HEK293T (cell line): ENCODE measurements around the gene ASCL1.

Experiments
- CTCF ChIA-PET: fragments of 350-600 bp; formaldehyde crosslinking; extraction: SDS; loops from one replicate; lab custom pipeline; 2021; ENCODE audit warnings: antibody characterized with exemption, inconsistent platforms; lab: Yijun Ruan, JAX
- POLR2A ChIA-PET: fragments of 350-600 bp; formaldehyde crosslinking; extraction: SDS; loops from one replicate; lab custom pipeline; 2020; ENCODE audit warnings: antibody characterized with exemption, inconsistent platforms; lab: Yijun Ruan, JAX
- DNase-seq: peaks from one replicate; pipeline ENCODE4 v3.0.0; 2012; ENCODE audit warnings: mixed read lengths; ENCODE audit errors: extremely low spot score
- ARNT ChIP-seq: fragments of 450-650 bp; IDR thresholded peaks from 2 replicates; pipeline ENCODE4 v1.6.1; 2017; ENCODE audit warnings: mild to moderate bottlenecking
- BHLHE40 ChIP-seq: fragments of 450-650 bp; IDR thresholded peaks from 2 replicates; pipeline ENCODE4 v1.6.1; 2016; ENCODE audit warnings: mild to moderate bottlenecking, moderate library complexity, borderline replicate concordance
- CTBP1 ChIP-seq: fragments of 450-650 bp; IDR thresholded peaks from 2 replicates; pipeline ENCODE4 v1.6.1; 2016; ENCODE audit warnings: borderline replicate concordance
- ELF4 ChIP-seq: fragments of 450-650 bp; IDR thresholded peaks from 2 replicates; pipeline ENCODE4 v1.6.1; 2017; ENCODE audit warnings: antibody characterized with exemption
- FOXA1 ChIP-seq: fragments of 450-650 bp; IDR thresholded peaks from 2 replicates; pipeline ENCODE4 v1.6.1; 2016; ENCODE audit warnings: mild to moderate bottlenecking
- FOXK2 ChIP-seq: fragments of 450-650 bp; IDR thresholded peaks from 2 replicates; pipeline ENCODE4 v1.6.1; 2016; ENCODE audit warnings: mild to moderate bottlenecking
- FOXM1 ChIP-seq: fragments of 450-650 bp; IDR thresholded peaks from 2 replicates; pipeline ENCODE4 v1.6.1; 2017; ENCODE audit warnings: mild to moderate bottlenecking, borderline replicate concordance
- HDGF ChIP-seq: fragments of 450-650 bp; IDR thresholded peaks from 2 replicates; pipeline ENCODE4 v1.6.1; 2017; ENCODE audit warnings: antibody characterized with exemption, borderline replicate concordance
- L3MBTL2 ChIP-seq: fragments of 450-650 bp; conservative IDR thresholded peaks from 2 replicates; pipeline ENCODE4 v1.6.1; 2016; ENCODE audit warnings: mild to moderate bottlenecking
- LEF1 ChIP-seq: fragments of 450-650 bp; IDR thresholded peaks from 2 replicates; pipeline ENCODE4 v1.6.1; 2017; ENCODE audit warnings: mild to moderate bottlenecking, borderline replicate concordance
- NFRKB ChIP-seq: fragments of 450-650 bp; IDR thresholded peaks from 2 replicates; pipeline ENCODE4 v1.6.1; 2016; ENCODE audit warnings: mild to moderate bottlenecking, moderate library complexity
- PKNOX1 ChIP-seq: fragments of 450-650 bp; IDR thresholded peaks from 2 replicates; pipeline ENCODE4 v1.6.1; 2016
- SP1 ChIP-seq: fragments of 450-650 bp; IDR thresholded peaks from 2 replicates; pipeline ENCODE4 v1.6.1; 2017
- SUZ12 ChIP-seq: fragments of 450-650 bp; IDR thresholded peaks from 2 replicates; pipeline ENCODE4 v1.6.1; 2016; ENCODE audit warnings: mild to moderate bottlenecking
- TARDBP ChIP-seq: fragments of 450-650 bp; IDR thresholded peaks from 2 replicates; pipeline ENCODE4 v1.6.1; 2016
- ZNF384 ChIP-seq: fragments of 450-650 bp; IDR thresholded peaks from 2 replicates; pipeline ENCODE4 v1.6.1; 2016

Gene ASCL1

GRCh38 chr12:102970780-102971179 lies 13.3 kb downstream of the ASCL1 start:
- DNase-seq: no peak
- TF ChIP-seq TARDBP: no peak
- ChIA-PET CTCF (no interaction called here), POLR2A (no interaction called here)

- TF ChIP-seq ARNT (no peak), FOXA1 (no peak), LEF1 (no peak), FOXK2 (no peak)
- ChIA-PET CTCF (no interaction called here), POLR2A (no interaction called here)
- DNase-seq: no peak
Measured at GRCh38 chr12:102971227-102971626, 13.8 kb downstream of the ASCL1 start.

- POLR2A ChIA-PET: no interaction called here
- CTCF ChIA-PET: no interaction called here
Measured at GRCh38 chr12:102973583-102973982, 16.1 kb downstream of the ASCL1 start.

GRCh38 chr12:102976609-102977280 lies 19.3 kb downstream of the ASCL1 start:
- POLR2A ChIA-PET: no interaction called here
- DNase-seq: no peak
- TF ChIP-seq ARNT (no peak), ELF4 (no peak), PKNOX1 (no peak), FOXA1 (no peak), SP1 (no peak), FOXK2 (no peak), ZNF384 (no peak), NFRKB (no peak), FOXM1 (no peak), SUZ12 (no peak), CTBP1 (no peak), BHLHE40 (no peak), HDGF (no peak), TARDBP (no peak), LEF1 (no peak), L3MBTL2 (no peak)
- CTCF ChIA-PET: no interaction called here

More at GRCh38 chr12:102973583-102973982, 16.1 kb downstream of the ASCL1 start:
- no peak for DNase-seq
- TF ChIP-seq FOXA1: no peak
- no peak for TF ChIP-seq ZNF384
- TF ChIP-seq HDGF: no peak
- TF ChIP-seq ARNT: no peak
- TF ChIP-seq CTBP1: no peak
- no peak for TF ChIP-seq SUZ12
- TF ChIP-seq SP1: no peak
- no peak for TF ChIP-seq FOXM1
- TF ChIP-seq FOXK2: no peak
- no peak for TF ChIP-seq PKNOX1
- no peak for TF ChIP-seq ELF4
- no peak for TF ChIP-seq BHLHE40
- no peak for TF ChIP-seq NFRKB

- ChIA-PET CTCF (no interaction called here), POLR2A (no interaction called here)
- DNase-seq: no peak
- TF ChIP-seq PKNOX1 (no peak), SUZ12 (no peak), L3MBTL2 (no peak), HDGF (no peak), ELF4 (no peak), NFRKB (no peak), FOXK2 (no peak), SP1 (no peak), ARNT (no peak), FOXA1 (no peak), CTBP1 (no peak), FOXM1 (no peak), ZNF384 (no peak), BHLHE40 (no peak), TARDBP (no peak)
Measured at GRCh38 chr12:102977945-102978706, 20.7 kb downstream of the ASCL1 start.

- no peak for DNase-seq
- TF ChIP-seq PKNOX1: no peak
- TF ChIP-seq FOXA1: no peak
- TF ChIP-seq ZNF384: no peak
- TF ChIP-seq CTBP1: no peak
- TF ChIP-seq HDGF: no peak
- TF ChIP-seq NFRKB: no peak
- ChIA-PET POLR2A (no interaction called here), CTCF (no interaction called here)
Measured at GRCh38 chr12:102980350-102980749, 22.9 kb downstream of the ASCL1 start.
